Ovary (tissue), 3 donors: Measurements from ENCODE around the gene SETDB2.

ENCODE experiments used
- CTCF ChIP-seq, 3 donors: fragments of 450-650 bp in 2 of 3; fragments of 200-600 bp in 1 of 3; IDR thresholded peaks; one replicate each; pipeline versions ENCODE4 v1.5.1 to v1.8.0; 2016 to 2022; ENCODE audit warnings: antibody characterized with exemption in 3 of 3, mild to moderate bottlenecking in 1 of 3
- EP300 ChIP-seq: sonication (generic); formaldehyde crosslinking; IDR thresholded peaks from one replicate; pipeline ENCODE4 v1.6.1; 2017; ENCODE audit warnings: antibody characterized with exemption
- POLR2A ChIP-seq: fragments of 450-650 bp; IDR thresholded peaks from one replicate; pipeline ENCODE4 v1.6.1; 2017; ENCODE audit warnings: antibody characterized with exemption, mild to moderate bottlenecking, moderate library complexity
- donor health status: DM: no; HTN: no; CAD: no.

- TF ChIP-seq CTCF (IDR thresholded peaks at IDR 0.05) (no peak), POLR2A (no peak), EP300 (no peak)
These were observed 6.2 kb downstream of the SETDB2 start for GRCh38 chr13:49450105-49450819.
